A549 (cell line): Measurements from ENCODE around the gene TMED8.

Source experiments
- CEBPB ChIP-seq, 2 experiments: fragments of >200 bp in 1 of 2; sonication (Bioruptor Twin) in 1 of 2; formaldehyde crosslinking in 1 of 2; IDR thresholded peaks; 2 replicates each; pipeline ENCODE4 v1.6.1; 2012 to 2016
- MYC ChIP-seq: IDR thresholded peaks from 2 replicates; pipeline ENCODE4 v1.6.1; 2012; ENCODE audit warnings: mild to moderate bottlenecking, inconsistent platforms, low read length, improper control_type of control experiment, borderline replicate concordance
- POLR2A ChIP-seq: IDR thresholded peaks from 2 replicates; pipeline ENCODE4 v1.6.1; 2012; ENCODE audit warnings: mild to moderate bottlenecking, low read length
- RAD21 ChIP-seq, 2 experiments: fragments of >200 bp in 1 of 2; sonication (Bioruptor Twin) in 1 of 2; formaldehyde crosslinking in 1 of 2; IDR thresholded peaks in 1 of 2; conservative IDR thresholded peaks in 1 of 2; 2 replicates in 1 of 2; 3 replicates in 1 of 2; pipeline ENCODE4 v1.6.1; 2012 to 2018; ENCODE audit warnings: inconsistent platforms in 1 of 2
- RCOR1 ChIP-seq: fragments of 150-350 bp; IDR thresholded peaks from 2 replicates; pipeline ENCODE4 v1.6.1; 2014; ENCODE audit warnings: antibody characterized with exemption, low read length, low read depth
- SMC3 ChIP-seq: fragments of >200 bp; sonication (Bioruptor Twin); formaldehyde crosslinking; IDR thresholded peaks from 3 replicates; pipeline ENCODE4 v1.6.1; 2018; ENCODE audit warnings: inconsistent platforms
- ZFP36 ChIP-seq: fragments of 450-650 bp; IDR thresholded peaks from 2 replicates; pipeline ENCODE4 v1.6.1; 2014; ENCODE audit warnings: borderline replicate concordance; ENCODE audit not compliant: partially characterized antibody
- TF ChIP-seq, protein P1 (sequence below): fragments of >200 bp; sonication (Bioruptor Twin); formaldehyde crosslinking; IDR thresholded peaks from 3 replicates; pipeline ENCODE4 v1.6.1; 2016
- TF ChIP-seq, protein P2 (sequence below): fragments of >200 bp; sonication (Bioruptor Twin); formaldehyde crosslinking; IDR thresholded peaks from 3 replicates; pipeline ENCODE4 v1.5.1; 2016
- TF ChIP-seq, protein P3 (sequence below): fragments of 200-600 bp; sonication (generic); IDR thresholded peaks from 2 replicates; pipeline ENCODE4 v1.6.1; 2016; ENCODE audit warnings: antibody characterized with exemption, mild to moderate bottlenecking, moderate library complexity
- TF ChIP-seq, protein P4 (sequence below): fragments of 150-350 bp; IDR thresholded peaks from 2 replicates; pipeline ENCODE4 v1.6.1; 2014; ENCODE audit warnings: low read depth, mild to moderate bottlenecking, low read length

DNA sequence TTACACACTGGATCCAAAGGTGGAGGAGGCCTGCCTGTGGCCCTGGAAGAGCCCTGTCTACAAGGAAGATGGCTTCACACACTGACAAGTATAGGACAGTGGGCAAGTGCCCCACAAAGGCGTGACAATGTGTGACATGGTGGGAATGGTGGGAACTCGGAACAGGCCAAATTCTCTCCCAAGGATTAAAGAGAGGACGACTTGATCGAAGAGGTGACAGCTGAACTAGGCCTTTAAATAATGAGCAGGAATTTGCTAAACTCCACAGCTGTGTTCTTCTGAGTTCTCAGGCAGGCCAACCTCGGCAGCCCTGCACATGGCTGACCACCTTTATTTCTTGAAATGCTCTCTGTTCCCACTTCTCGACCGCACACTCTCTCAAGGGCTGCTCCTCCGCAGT lies 80.0 kb downstream of the TMED8 start:
- TF ChIP-seq, protein P1, sequence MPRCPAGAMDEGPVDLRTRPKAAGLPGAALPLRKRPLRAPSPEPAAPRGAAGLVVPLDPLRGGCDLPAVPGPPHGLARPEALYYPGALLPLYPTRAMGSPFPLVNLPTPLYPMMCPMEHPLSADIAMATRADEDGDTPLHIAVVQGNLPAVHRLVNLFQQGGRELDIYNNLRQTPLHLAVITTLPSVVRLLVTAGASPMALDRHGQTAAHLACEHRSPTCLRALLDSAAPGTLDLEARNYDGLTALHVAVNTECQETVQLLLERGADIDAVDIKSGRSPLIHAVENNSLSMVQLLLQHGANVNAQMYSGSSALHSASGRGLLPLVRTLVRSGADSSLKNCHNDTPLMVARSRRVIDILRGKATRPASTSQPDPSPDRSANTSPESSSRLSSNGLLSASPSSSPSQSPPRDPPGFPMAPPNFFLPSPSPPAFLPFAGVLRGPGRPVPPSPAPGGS: no peak
- TF ChIP-seq CEBPB (IDR thresholded peaks at IDR 0.05) (no peak), RAD21 (conservative IDR thresholded peaks at IDR 0.05 in 1 of 2, IDR thresholded peaks at IDR 0.05 in 1 of 2) (no peak), POLR2A (no peak), SMC3 (no peak), MYC (no peak), RCOR1 (no peak), ZFP36 (no peak)
- TF ChIP-seq, protein P2, sequence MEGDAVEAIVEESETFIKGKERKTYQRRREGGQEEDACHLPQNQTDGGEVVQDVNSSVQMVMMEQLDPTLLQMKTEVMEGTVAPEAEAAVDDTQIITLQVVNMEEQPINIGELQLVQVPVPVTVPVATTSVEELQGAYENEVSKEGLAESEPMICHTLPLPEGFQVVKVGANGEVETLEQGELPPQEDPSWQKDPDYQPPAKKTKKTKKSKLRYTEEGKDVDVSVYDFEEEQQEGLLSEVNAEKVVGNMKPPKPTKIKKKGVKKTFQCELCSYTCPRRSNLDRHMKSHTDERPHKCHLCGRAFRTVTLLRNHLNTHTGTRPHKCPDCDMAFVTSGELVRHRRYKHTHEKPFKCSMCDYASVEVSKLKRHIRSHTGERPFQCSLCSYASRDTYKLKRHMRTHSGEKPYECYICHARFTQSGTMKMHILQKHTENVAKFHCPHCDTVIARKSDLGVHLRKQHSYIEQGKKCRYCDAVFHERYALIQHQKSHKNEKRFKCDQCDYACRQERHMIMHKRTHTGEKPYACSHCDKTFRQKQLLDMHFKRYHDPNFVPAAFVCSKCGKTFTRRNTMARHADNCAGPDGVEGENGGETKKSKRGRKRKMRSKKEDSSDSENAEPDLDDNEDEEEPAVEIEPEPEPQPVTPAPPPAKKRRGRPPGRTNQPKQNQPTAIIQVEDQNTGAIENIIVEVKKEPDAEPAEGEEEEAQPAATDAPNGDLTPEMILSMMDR: no peak
- TF ChIP-seq, protein P3, sequence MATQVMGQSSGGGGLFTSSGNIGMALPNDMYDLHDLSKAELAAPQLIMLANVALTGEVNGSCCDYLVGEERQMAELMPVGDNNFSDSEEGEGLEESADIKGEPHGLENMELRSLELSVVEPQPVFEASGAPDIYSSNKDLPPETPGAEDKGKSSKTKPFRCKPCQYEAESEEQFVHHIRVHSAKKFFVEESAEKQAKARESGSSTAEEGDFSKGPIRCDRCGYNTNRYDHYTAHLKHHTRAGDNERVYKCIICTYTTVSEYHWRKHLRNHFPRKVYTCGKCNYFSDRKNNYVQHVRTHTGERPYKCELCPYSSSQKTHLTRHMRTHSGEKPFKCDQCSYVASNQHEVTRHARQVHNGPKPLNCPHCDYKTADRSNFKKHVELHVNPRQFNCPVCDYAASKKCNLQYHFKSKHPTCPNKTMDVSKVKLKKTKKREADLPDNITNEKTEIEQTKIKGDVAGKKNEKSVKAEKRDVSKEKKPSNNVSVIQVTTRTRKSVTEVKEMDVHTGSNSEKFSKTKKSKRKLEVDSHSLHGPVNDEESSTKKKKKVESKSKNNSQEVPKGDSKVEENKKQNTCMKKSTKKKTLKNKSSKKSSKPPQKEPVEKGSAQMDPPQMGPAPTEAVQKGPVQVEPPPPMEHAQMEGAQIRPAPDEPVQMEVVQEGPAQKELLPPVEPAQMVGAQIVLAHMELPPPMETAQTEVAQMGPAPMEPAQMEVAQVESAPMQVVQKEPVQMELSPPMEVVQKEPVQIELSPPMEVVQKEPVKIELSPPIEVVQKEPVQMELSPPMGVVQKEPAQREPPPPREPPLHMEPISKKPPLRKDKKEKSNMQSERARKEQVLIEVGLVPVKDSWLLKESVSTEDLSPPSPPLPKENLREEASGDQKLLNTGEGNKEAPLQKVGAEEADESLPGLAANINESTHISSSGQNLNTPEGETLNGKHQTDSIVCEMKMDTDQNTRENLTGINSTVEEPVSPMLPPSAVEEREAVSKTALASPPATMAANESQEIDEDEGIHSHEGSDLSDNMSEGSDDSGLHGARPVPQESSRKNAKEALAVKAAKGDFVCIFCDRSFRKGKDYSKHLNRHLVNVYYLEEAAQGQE: no peak
- TF ChIP-seq, protein P4, sequence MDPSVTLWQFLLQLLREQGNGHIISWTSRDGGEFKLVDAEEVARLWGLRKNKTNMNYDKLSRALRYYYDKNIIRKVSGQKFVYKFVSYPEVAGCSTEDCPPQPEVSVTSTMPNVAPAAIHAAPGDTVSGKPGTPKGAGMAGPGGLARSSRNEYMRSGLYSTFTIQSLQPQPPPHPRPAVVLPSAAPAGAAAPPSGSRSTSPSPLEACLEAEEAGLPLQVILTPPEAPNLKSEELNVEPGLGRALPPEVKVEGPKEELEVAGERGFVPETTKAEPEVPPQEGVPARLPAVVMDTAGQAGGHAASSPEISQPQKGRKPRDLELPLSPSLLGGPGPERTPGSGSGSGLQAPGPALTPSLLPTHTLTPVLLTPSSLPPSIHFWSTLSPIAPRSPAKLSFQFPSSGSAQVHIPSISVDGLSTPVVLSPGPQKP: no peak
